ENCODE measurements around the gene TANGO6.

GRCh38 chr16:68943961-68944360 is 100.6 kb downstream of the TANGO6 start:
- TF ChIP-seq CTCF (IDR thresholded peaks at IDR 0.05) (no peak), EP300 (IDR thresholded peaks at IDR 0.05) (no peak), POLR2A (IDR thresholded peaks at IDR 0.05) (no peak)

Measured in tibial nerve (tissue), 4 donors.